ENCODE measurements around the gene OAT.

Gene OAT

DNA sequence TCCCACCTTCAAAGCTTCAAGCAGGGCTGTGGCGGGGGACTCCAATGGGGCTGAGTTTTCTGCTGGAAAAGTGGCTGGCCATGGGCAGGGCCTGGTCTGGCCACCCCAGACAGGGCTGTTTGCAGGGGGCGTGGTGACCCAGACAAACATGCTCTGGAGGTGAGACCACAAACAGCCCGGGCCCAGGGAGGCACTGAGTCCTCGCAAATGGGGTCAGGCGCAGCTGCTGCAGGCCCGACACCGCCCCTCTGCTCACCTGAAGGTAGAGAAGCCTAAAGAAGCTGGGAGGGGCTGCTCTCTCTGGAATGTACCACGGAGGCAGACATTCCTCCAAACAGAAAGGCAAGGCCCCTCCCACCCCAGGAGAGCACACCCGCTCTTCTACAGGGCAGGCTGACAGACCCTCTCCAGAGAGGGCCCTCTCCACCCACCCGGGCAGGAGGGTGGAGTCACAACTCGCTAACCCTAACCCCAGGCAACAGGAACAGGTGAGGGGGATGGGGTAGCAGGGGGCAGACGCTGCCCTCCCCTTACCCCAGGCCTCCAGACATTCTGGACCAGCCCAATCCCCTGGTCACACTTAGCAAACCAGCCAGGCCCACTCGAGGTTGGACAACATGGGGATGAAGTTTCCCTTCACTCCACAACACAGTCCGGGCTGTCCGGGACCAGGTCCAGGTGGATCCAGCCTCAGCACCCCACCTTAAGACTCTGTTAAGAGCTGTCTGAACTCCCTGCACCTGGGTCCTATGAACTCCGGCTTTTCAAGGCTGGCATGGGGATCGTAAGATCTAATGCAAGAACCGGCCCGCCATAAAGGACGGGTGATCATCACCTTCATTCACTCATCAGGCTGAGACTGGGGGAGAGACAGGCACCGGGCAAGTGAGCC lies 32.3 kb downstream of the OAT start:
- no peak for DNase-seq
- in situ Hi-C loops (cut with HindIII; ENCODE audit: low pct_ligation_motif_present, low pct_unique_long_range_greater_than_20kb, low sequenced_read_pairs), result loop anchor here (25.0 kb wide), 1 partner anchor 399 kb away; no protein-coding TSS in a partner anchor

DNA sequence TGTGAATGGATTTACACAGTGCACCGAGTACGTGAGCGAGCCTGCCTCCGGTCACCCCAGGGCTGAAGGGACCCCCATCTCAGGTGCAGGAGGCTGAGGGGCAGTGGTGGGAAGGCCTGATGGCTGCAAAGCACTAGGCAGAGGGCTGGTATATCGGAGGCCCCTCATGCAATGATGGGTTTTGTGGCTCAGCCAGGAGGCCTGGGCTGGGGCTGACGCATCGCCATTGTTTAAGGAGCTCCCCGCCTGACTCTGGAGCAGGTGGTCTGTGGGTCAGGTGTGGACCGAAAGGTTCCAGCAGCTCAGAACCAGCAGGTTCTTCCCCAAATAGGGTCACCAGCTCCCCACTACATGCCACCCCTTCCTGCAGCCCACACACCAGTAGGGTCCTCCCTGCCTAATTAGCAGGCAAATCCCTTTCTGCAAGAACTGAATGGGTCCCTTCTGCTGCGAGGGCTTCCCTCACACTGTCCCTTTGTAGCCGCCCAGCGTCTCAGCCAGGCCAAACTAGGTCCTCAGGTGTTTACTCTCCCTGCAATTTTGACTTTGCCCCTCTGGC lies 33.0 kb downstream of the OAT start:
- no peak for DNase-seq
- in situ Hi-C loops (cut with HindIII; ENCODE audit: low pct_ligation_motif_present, low pct_unique_long_range_greater_than_20kb, low sequenced_read_pairs), result loop anchor here (25.0 kb wide), 1 partner anchor 398 kb away; no protein-coding TSS in a partner anchor

- DNase-seq, result no peak
- in situ Hi-C loops (cut with HindIII; ENCODE audit: low pct_ligation_motif_present, low pct_unique_long_range_greater_than_20kb, low sequenced_read_pairs), result loop anchor here (25.0 kb wide), 1 partner anchor 397 kb away; no protein-coding TSS in a partner anchor
Measured at GRCh38 chr10:124384591-124385190, 34.0 kb downstream of the OAT start.

GRCh38 chr10:124384172-124384571 lies 34.6 kb downstream of the OAT start:
- in situ Hi-C loops (cut with HindIII; ENCODE audit: low pct_ligation_motif_present, low pct_unique_long_range_greater_than_20kb, low sequenced_read_pairs), result loop anchor here (25.0 kb wide), 1 partner anchor 397 kb away; no protein-coding TSS in a partner anchor
- no peak for DNase-seq

DNA sequence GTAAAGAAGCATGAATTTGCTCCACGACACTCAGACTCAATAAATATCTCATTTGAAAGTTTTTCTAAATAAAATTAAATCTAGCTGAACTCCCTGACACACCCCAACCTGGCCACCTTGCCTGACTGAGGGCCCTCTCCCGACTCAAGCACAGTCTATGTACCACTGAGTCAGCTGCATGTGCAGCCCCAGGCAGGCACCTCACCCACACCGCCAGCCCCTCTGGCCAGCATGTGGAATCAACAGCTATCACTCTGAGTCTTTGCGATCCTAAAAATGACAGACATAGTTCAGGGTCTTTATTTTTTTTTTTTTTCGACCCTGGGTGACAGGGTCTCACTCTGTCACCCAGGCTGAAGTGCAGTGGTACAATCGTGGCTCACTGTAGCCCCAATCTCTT lies 35.2 kb downstream of the OAT start:
- no peak for DNase-seq
- in situ Hi-C loops (cut with HindIII; ENCODE audit: low pct_ligation_motif_present, low pct_unique_long_range_greater_than_20kb, low sequenced_read_pairs), result loop anchor here (25.0 kb wide), 1 partner anchor 396 kb away; no protein-coding TSS in a partner anchor

DNA sequence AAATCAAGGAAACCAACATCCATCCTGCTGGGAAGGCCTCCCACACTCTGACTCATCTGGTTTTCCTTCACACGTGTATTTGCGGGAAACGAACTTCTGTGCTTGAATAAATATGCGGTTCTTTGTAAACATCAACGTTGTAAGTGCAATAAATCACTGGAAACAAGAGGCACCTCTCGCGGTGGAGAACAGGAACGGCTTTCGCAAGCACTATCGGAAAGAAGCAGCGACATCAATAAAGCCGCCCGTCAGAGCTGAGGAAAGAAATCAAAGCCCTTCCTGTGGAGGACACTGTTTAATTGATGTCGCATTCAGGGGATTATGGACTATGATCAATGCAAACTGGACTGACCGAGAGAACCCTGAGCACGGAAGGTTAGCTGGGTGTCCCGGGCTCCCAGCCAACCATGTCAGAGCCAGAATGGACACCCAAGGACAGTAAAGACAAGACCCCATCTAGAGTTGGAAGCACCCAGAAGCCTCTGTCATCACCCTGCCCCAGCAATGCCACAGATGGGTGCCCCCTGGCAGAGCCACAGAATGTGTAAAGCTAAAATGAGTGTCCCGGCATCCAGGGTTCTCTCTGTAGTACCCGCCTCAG lies 37.6 kb downstream of the OAT start:
- in situ Hi-C loops (cut with HindIII; ENCODE audit: low pct_ligation_motif_present, low pct_unique_long_range_greater_than_20kb, low sequenced_read_pairs), result loop anchor here (25.0 kb wide), 1 partner anchor 394 kb away; no protein-coding TSS in a partner anchor
- DNase-seq, result no peak

GRCh38 chr10:124380256-124380995 lies 38.3 kb downstream of the OAT start:
- no peak for DNase-seq
- in situ Hi-C loops (cut with HindIII; ENCODE audit: low pct_ligation_motif_present, low pct_unique_long_range_greater_than_20kb, low sequenced_read_pairs), result loop anchor here (25.0 kb wide), 1 partner anchor 393 kb away; no protein-coding TSS in a partner anchor

DNA sequence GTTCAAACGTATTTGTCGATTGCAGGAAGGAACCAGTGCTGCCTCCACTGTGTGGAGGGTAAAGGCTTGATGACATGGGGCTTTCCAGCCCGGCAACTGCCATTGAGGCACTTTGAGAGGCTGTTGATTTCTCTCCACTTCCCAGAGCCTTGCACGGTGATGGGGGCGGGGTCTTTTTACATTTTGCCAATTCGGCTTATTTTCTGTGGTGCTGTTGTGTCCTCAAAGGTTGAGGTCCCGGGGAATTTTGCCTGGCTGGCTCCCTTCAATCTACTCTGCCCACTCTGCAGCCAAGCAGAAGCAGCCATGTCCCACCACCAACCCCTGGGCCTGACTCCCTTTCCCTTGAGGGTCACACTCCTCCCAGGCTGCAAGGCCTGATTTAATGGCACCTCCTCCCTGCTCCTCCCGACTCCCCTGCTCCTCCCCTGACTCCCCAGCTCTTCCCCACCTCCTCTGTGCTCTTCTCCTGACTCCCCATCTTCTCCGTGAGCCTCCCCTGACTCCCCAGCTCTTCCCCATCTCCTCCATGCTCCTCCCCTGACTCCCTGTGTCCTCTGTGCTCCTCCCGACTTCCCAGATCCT lies 39.0 kb downstream of the OAT start:
- in situ Hi-C loops (cut with HindIII; ENCODE audit: low pct_ligation_motif_present, low pct_unique_long_range_greater_than_20kb, low sequenced_read_pairs), result loop anchor here (25.0 kb wide), 1 partner anchor 392 kb away; no protein-coding TSS in a partner anchor
- DNase-seq, result no peak

- DNase-seq, result no peak
- in situ Hi-C loops (cut with HindIII; ENCODE audit: low pct_ligation_motif_present, low pct_unique_long_range_greater_than_20kb, low sequenced_read_pairs), result loop anchor here (25.0 kb wide), 1 partner anchor 392 kb away; no protein-coding TSS in a partner anchor
Measured at GRCh38 chr10:124378881-124379471, 39.7 kb downstream of the OAT start.

DNA sequence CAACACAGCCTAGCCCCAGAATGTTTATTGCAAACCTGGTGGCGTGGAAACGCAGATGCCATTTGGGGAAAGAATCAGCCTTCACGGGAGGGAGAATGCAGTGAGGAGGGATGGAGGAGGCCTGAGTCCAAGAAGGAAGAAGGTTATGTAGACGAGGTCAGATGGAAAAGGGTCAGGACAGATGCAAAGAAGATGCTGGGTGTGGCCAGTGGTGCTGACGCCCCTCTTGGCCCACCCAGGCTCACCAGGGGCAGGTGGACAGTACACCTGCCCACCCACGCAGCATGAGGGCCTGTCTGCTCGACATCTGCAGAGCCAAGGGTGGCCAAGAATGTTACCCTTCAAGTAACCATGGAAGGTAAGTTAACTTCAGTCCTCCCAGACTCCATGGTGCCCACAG lies 40.5 kb downstream of the OAT start:
- no peak for DNase-seq
- in situ Hi-C loops (cut with HindIII; ENCODE audit: low pct_ligation_motif_present, low pct_unique_long_range_greater_than_20kb, low sequenced_read_pairs), result loop anchor here (25.0 kb wide), 1 partner anchor 391 kb away; no protein-coding TSS in a partner anchor

DNA sequence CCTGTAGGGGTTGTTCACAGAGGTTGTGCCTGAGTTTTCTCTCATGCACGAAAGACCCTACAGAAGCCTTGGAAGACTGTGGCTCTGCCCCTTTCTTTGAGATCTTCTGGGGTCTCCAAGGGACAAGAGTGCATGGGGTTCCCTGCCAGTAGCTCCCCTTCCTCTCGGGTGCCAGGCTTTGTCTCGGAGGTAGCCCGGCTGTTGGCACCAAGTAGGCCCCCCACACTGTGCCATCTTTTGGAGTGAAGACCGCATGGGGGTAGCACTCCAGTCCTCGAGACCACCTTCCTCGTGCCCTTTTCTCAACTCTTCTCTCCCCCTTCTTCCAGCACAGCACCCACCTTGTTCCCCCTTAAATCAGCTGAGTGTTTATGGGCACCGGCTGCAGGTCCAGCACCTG lies 41.6 kb downstream of the OAT start:
- in situ Hi-C loops (cut with HindIII; ENCODE audit: low pct_ligation_motif_present, low pct_unique_long_range_greater_than_20kb, low sequenced_read_pairs), result loop anchor here (25.0 kb wide), 1 partner anchor 390 kb away; no protein-coding TSS in a partner anchor
- DNase-seq, result no peak

- in situ Hi-C loops (cut with HindIII; ENCODE audit: low pct_ligation_motif_present, low pct_unique_long_range_greater_than_20kb, low sequenced_read_pairs), result loop anchor here (25.0 kb wide), 1 partner anchor 389 kb away; no protein-coding TSS in a partner anchor
- DNase-seq, result no peak
Measured at GRCh38 chr10:124376411-124376810, 42.3 kb downstream of the OAT start.

DNA sequence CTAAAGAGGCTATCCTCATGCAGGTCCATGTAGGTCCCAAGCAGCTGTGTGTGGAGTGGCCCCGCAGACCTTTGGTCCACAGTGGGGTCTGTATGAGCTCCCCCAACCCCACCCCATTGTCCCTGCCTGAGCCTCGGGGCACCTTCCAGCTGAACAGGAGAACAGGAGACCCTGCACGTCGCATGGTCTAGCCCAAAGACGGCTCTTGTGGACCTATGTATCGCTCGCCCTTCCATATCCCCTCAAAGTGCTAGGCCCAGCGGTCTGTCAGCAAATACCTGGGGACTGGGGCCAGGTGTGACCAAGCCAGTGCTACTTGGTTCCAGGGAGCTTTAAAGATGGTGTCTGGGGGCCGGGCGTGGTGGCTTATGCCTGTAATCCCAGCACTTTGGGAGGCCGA lies 43.0 kb downstream of the OAT start:
- DNase-seq, result no peak
- in situ Hi-C loops (cut with HindIII; ENCODE audit: low pct_ligation_motif_present, low pct_unique_long_range_greater_than_20kb, low sequenced_read_pairs), result loop anchor here (25.0 kb wide), 1 partner anchor 388 kb away; no protein-coding TSS in a partner anchor

- DNase-seq, result no peak
- in situ Hi-C loops (cut with HindIII; ENCODE audit: low pct_ligation_motif_present, low pct_unique_long_range_greater_than_20kb, low sequenced_read_pairs), result loop anchor here (25.0 kb wide), 1 partner anchor 388 kb away; no protein-coding TSS in a partner anchor
Measured at GRCh38 chr10:124375353-124375614, 43.4 kb downstream of the OAT start.

DNA sequence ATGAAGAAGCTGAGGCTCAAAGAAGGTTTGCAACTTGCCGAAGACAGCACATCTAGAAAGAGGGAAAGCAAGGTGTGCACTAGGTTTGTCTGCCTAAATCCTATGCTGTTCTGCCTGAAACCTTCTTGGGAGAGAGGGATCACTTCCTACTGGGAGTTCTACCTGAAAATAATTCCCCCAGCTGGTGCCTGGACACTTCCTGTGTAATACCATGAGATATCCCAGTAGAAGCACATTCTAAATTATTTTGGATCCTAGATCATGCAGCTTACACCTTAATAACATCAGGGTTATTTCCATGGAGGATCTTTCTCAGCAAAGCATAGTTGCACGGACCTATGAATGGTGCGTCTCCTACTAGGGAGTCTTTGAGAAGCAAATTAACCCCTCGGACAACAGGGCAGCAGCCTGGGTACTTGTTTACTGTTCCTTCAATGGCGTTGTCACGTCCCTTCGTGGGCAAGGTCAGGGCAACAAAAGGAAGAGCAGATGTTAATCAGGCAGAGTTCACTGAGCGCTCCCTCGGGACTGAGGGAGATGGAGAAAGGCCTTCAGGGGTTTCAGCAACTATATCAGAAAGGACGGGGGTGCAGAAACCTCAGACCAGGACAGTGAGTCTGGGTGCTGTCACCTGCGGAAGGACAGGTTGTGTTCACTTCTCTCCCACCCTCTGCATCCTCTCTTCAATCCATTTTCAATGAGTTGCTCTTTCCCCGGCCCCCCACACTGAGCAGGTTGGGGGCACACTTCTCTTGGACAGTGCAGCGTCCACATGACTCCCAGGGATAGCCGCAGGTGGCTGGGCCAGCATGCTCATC lies 44.0 kb downstream of the OAT start:
- in situ Hi-C loops (cut with HindIII; ENCODE audit: low pct_ligation_motif_present, low pct_unique_long_range_greater_than_20kb, low sequenced_read_pairs), result loop anchor here (25.0 kb wide), 1 partner anchor 387 kb away; no protein-coding TSS in a partner anchor
- no peak for DNase-seq

- no peak for DNase-seq
- in situ Hi-C loops (cut with HindIII; ENCODE audit: low pct_ligation_motif_present, low pct_unique_long_range_greater_than_20kb, low sequenced_read_pairs), result no loop called here
Measured at GRCh38 chr10:124372899-124373298, 45.8 kb downstream of the OAT start.
